Measurements from ENCODE around the gene NEURL1.
A peak's percentile ranks its signal among the peaks of the same experiment; 100 is the strongest.
"Not testable (repeated sequence)": the region's sequence is repeated elsewhere in the genome, so short reads cannot be mapped to it uniquely, and the experiment has no call there.

The NEURL1 gene

GRCh38 chr10:103465411-103466179 lies 27.9 kb upstream of the NEURL1 start:
- DNase-seq = no peak

- no peak for DNase-seq
Measured at GRCh38 chr10:103466734-103467133, 26.8 kb upstream of the NEURL1 start.

GRCh38 chr10:103467406-103467805 lies 26.1 kb upstream of the NEURL1 start:
- DNase-seq = no peak

GRCh38 chr10:103469201-103469600 lies 24.3 kb upstream of the NEURL1 start:
- DNase-seq = no peak

- no peak for DNase-seq
Measured at GRCh38 chr10:103470761-103471653, 22.5 kb upstream of the NEURL1 start.

- DNase-seq = no peak
Measured at GRCh38 chr10:103472005-103472404, 21.5 kb upstream of the NEURL1 start.

- no peak for DNase-seq
Measured at GRCh38 chr10:103473261-103473671, 20.2 kb upstream of the NEURL1 start.

GRCh38 chr10:103474077-103474476 lies 19.4 kb upstream of the NEURL1 start:
- no peak for DNase-seq

GRCh38 chr10:103475437-103475836 lies 18.1 kb upstream of the NEURL1 start:
- DNase-seq = no peak

GRCh38 chr10:103476046-103476768 lies 17.3 kb upstream of the NEURL1 start:
- no peak for DNase-seq

GRCh38 chr10:103478671-103479070 lies 14.8 kb upstream of the NEURL1 start:
- DNase-seq = no peak

GRCh38 chr10:103479135-103479534 lies 14.4 kb upstream of the NEURL1 start, which contains the start of gene CALHM3:
Gene CALHM3, minus strand, starts transcription at chr10:103479240. Its CDS starts 208 bp downstream, at chr10:103479032.
- DNase-seq = no peak

GRCh38 chr10:103480521-103480920 lies 13.0 kb upstream of the NEURL1 start:
- DNase-seq = no peak

- DNase-seq = peak; percentile 20
Measured at GRCh38 chr10:103481974-103482531, 11.5 kb upstream of the NEURL1 start.

GRCh38 chr10:103486635-103487409 lies 6.7 kb upstream of the NEURL1 start:
- not testable (repeated sequence) for DNase-seq

- no peak for DNase-seq
Measured at GRCh38 chr10:103487410-103487708, 6.1 kb upstream of the NEURL1 start.

GRCh38 chr10:103490986-103491314 lies 2.6 kb upstream of the NEURL1 start:
- DNase-seq = no peak

GRCh38 chr10:103491729-103492364 lies 1.7 kb upstream of the NEURL1 start:
- peak; percentile 69 for DNase-seq

GRCh38 chr10:103492655-103493261 lies 747 bp upstream of the NEURL1 start:
- DNase-seq = no peak

GRCh38 chr10:103493916-103494877 lies 692 bp downstream of the NEURL1 start:
- no peak for DNase-seq

Measured in amniotic stem cell (primary cell).